Esophagus muscularis mucosa (tissue), 4 donors: Measurements from ENCODE around the gene THUMPD3. TPM values are rescaled to one million over a fixed set of nuclear protein-coding genes. Genes with fewer than 3 reads are reported as not detected.

Experiments used
- DNase-seq: peaks from one replicate; pipeline ENCODE4 v3.0.0-alpha.2; 2017; ENCODE audit errors: extremely low spot score
- H3K27ac ChIP-seq, 4 donors: fragments of 200-600 bp; sonication (generic); replicated peaks in 1 of 4; 1 replicate in 3 of 4; 2 replicates in 1 of 4; pipeline ENCODE4 v1.5.1; 2016 to 2019; ENCODE audit warnings: mild to moderate bottlenecking in 1 of 4
- H3K27me3 ChIP-seq, 4 donors: fragments of 200-600 bp; sonication (generic); one replicate each; pipeline versions ENCODE4 v1.5.1 to v1.6.0; 2016 to 2019
- H3K36me3 ChIP-seq, 4 donors: fragments of 200-600 bp; sonication (generic); one replicate each; pipeline ENCODE4 v1.5.1; 2016 to 2019
- H3K4me1 ChIP-seq, 4 donors: fragments of 200-600 bp; sonication (generic); one replicate each; pipeline ENCODE4 v1.5.1; 2016 to 2019
- H3K4me3 ChIP-seq, 4 donors: fragments of 200-600 bp; sonication (generic); 1 replicate in 2 of 4; 2 replicates in 2 of 4; pipeline ENCODE4 v1.5.1; 2016 to 2019; ENCODE audit warnings: mild to moderate bottlenecking in 4 of 4, moderate library complexity in 1 of 4
- H3K9me3 ChIP-seq, 4 donors: fragments of 200-600 bp; sonication (generic); 1 replicate in 3 of 4; 2 replicates in 1 of 4; pipeline ENCODE4 v1.5.1; 2016 to 2019
- CTCF ChIP-seq, 3 experiments: fragments of 200-600 bp in 2 of 3; fragments of 450-650 bp in 1 of 3; sonication (generic) in 2 of 3; IDR thresholded peaks; one replicate each; pipeline ENCODE4 v1.5.1; 2017 to 2019; ENCODE audit warnings: antibody characterized with exemption in 3 of 3, mild to moderate bottlenecking in 2 of 3, moderate library complexity in 1 of 3
- EP300 ChIP-seq: sonication (generic); formaldehyde crosslinking; IDR thresholded peaks from one replicate; pipeline ENCODE4 v1.6.1; 2017; ENCODE audit warnings: antibody characterized with exemption
- POLR2A ChIP-seq: fragments of 450-650 bp; IDR thresholded peaks from one replicate; pipeline ENCODE4 v1.6.1; 2017; ENCODE audit warnings: antibody characterized with exemption, moderate library complexity, mild to moderate bottlenecking, low read depth
- POLR2AphosphoS5 ChIP-seq, 2 donors: sonication (generic); formaldehyde crosslinking; IDR thresholded peaks; one replicate each; pipeline ENCODE4 v1.6.1; 2017; ENCODE audit warnings: antibody characterized with exemption in 2 of 2
- WGBS: methylation state at CpG from one replicate; pipeline ENCODE4 v1.1.5; 2018; 5-methylcytosine and 5-hydroxymethylcytosine counted together
- intact Hi-C: fragments of 100-400 bp; cut with DNase I; formaldehyde crosslinking; loops from one replicate; pipeline ENCODE4 v1.15.1; 2023
- total RNA-seq, 4 donors: library from RNA; depleted of rRNA; stranded (reverse); fragments of >200 nt; gene quantifications; one replicate each; pipeline versions ENCODE4 v1.1.0 to v1.2.1, GENCODE V29; 2016

THUMPD3 gene
- total RNA-seq, 4 donors from 2014 or later, result 23.8 to 37.4 (median 26.1) TPM

- H3K27me3 ChIP-seq, result no peaks in the 10 kb centered on the region
- TF ChIP-seq POLR2AphosphoS5 (IDR thresholded peaks at IDR 0.05), result no peak
- no peaks in the 10 kb centered on the region for H3K9me3 ChIP-seq
- intact Hi-C loops, result loop anchor here (5.0 to 10.0 kb wide), 2 partner anchors 73 to 305 kb away; no protein-coding TSS in a partner anchor
- H3K4me3 ChIP-seq, result no peak overlapping the region
- WGBS, result 50% methylated on average over 2 of the region's 2 CpGs
- H3K4me1 ChIP-seq, result peaks cover 3 to 9% (median 7%) of the 10 kb centered on the region in 4 donors
- no peak for DNase-seq
- no peak overlapping the region for H3K27ac ChIP-seq
- peaks cover 0 to 16% (median 0%) of the 10 kb centered on the region in 4 donors for H3K36me3 ChIP-seq
These were observed 13.3 kb upstream of the THUMPD3 start for GRCh38 chr3:9349321-9350117.

- DNase-seq, result no peak
- H3K4me3 ChIP-seq, result no peak overlapping the region
- TF ChIP-seq POLR2A (no peak), POLR2AphosphoS5 (IDR thresholded peaks at IDR 0.05) (no peak), EP300 (no peak), CTCF (IDR thresholded peaks at IDR 0.05) (no peak)
- H3K9me3 ChIP-seq, result no peaks in the 10 kb centered on the region
- intact Hi-C loops, result loop anchor here (5.0 to 10.0 kb wide), 2 partner anchors 71 to 303 kb away; no protein-coding TSS in a partner anchor
- WGBS, result 56% methylated on average over 3 of the region's 3 CpGs
- peaks cover 3 to 9% (median 7%) of the 10 kb centered on the region in 4 donors for H3K4me1 ChIP-seq
- H3K27me3 ChIP-seq, result no peaks in the 10 kb centered on the region
- no peak overlapping the region for H3K27ac ChIP-seq
- H3K36me3 ChIP-seq, result peaks cover 0 to 16% (median 0%) of the 10 kb centered on the region in 4 donors
These were observed 11.1 kb upstream of the THUMPD3 start for GRCh38 chr3:9351709-9352126.

- H3K36me3 ChIP-seq, result peaks cover 0 to 16% (median 0%) of the 10 kb centered on the region in 4 donors
- 29% methylated on average over 7 of the region's 7 CpGs for WGBS
- H3K27me3 ChIP-seq, result no peaks in the 10 kb centered on the region
- no peak for DNase-seq
- peaks cover 3 to 9% (median 7%) of the 10 kb centered on the region in 4 donors for H3K4me1 ChIP-seq
- TF ChIP-seq POLR2AphosphoS5 (IDR thresholded peaks at IDR 0.05) (peak in 1 of 2 donors; percentile 47), EP300 (no peak), POLR2A (no peak), CTCF (IDR thresholded peaks at IDR 0.05) (peak; percentile 78 to 92 (median 81))
- intact Hi-C loops, result loop anchor here (5.0 to 10.0 kb wide), 2 partner anchors 69 to 302 kb away; no protein-coding TSS in a partner anchor
- H3K9me3 ChIP-seq, result no peaks in the 10 kb centered on the region
- no peak overlapping the region for H3K4me3 ChIP-seq
- H3K27ac ChIP-seq, result peak overlapping the region in 1 of 4 donors; percentile 19
These were observed 9.7 kb upstream of the THUMPD3 start for GRCh38 chr3:9352917-9353752.

- peak overlapping the region in 3 of 4 donors; percentile 84 to 93 (median 91) for H3K27ac ChIP-seq
- TF ChIP-seq POLR2A (no peak), CTCF (IDR thresholded peaks at IDR 0.05) (no peak), EP300 (no peak), POLR2AphosphoS5 (IDR thresholded peaks at IDR 0.05) (no peak)
- intact Hi-C loops, result loop anchor here (5.0 kb wide), 1 partner anchor 65 kb away; no protein-coding TSS in a partner anchor
- peak overlapping the region in 3 of 4 donors; percentile 69 to 78 (median 76) for H3K4me3 ChIP-seq
- H3K27me3 ChIP-seq, result no peaks in the 10 kb centered on the region
- peaks cover 14 to 23% (median 19%) of the 10 kb centered on the region in 4 donors for H3K36me3 ChIP-seq
- H3K4me1 ChIP-seq, result peaks cover 17 to 31% (median 25%) of the 10 kb centered on the region in 4 donors
- WGBS, result 87% methylated on average over 4 of the region's 5 CpGs
- H3K9me3 ChIP-seq, result no peaks in the 10 kb centered on the region
- DNase-seq, result no peak
These were observed 1.0 kb upstream of the THUMPD3 start for GRCh38 chr3:9361691-9362388.
